Adrenal gland (tissue), 12 donors: ENCODE data around the gene TFB2M. TPM values are rescaled to one million over a fixed set of nuclear protein-coding genes. Genes with fewer than 3 reads are reported as not detected.

ENCODE experiments used
- DNase-seq, 7 donors: peaks; one replicate each; pipeline ENCODE4 v3.0.0-alpha.2; 2019 to 2020
- H3K27ac ChIP-seq, 5 donors: fragments of 200-600 bp; sonication (generic) in 4 of 5; 1 replicate in 3 of 5; 2 replicates in 2 of 5; pipeline versions ENCODE4 v1.5.1 to v1.8.0; 2016 to 2020; ENCODE audit warnings: mild to moderate bottlenecking in 1 of 5
- H3K27me3 ChIP-seq: fragments of 200-600 bp; 2 replicates; pipeline ENCODE4 v1.8.0; 2021
- H3K36me3 ChIP-seq, 2 donors: fragments of 200-600 bp; replicated peaks in 1 of 2; 1 replicate in 1 of 2; 2 replicates in 1 of 2; pipeline versions ENCODE4 v1.5.1 to v1.8.0; 2018 to 2022
- H3K4me1 ChIP-seq, 2 donors: fragments of 200-600 bp; replicated peaks in 1 of 2; 1 replicate in 1 of 2; 2 replicates in 1 of 2; pipeline versions ENCODE4 v1.5.1 to v1.8.0; 2018 to 2021
- H3K4me3 ChIP-seq, 4 donors: fragments of 200-600 bp; sonication (generic) in 3 of 4; one replicate each; pipeline ENCODE4 v1.5.1; 2016 to 2018
- H3K9me3 ChIP-seq, 3 donors: fragments of 200-600 bp; sonication (generic) in 1 of 3; replicated peaks in 1 of 3; 1 replicate in 2 of 3; 2 replicates in 1 of 3; pipeline versions ENCODE4 v1.5.1 to v1.8.0; 2016 to 2021
- CTCF ChIP-seq, 6 experiments: fragments of 450-650 bp in 4 of 6; fragments of 200-600 bp in 2 of 6; sonication (generic) in 1 of 6; IDR thresholded peaks; 1 replicate in 5 of 6; 2 replicates in 1 of 6; pipeline versions ENCODE4 v1.5.1 to v1.8.0; 2016 to 2021; ENCODE audit warnings: antibody characterized with exemption in 6 of 6, mild to moderate bottlenecking in 2 of 6, moderate library complexity in 1 of 6
- POLR2A ChIP-seq, 2 donors: fragments of 450-650 bp; IDR thresholded peaks; one replicate each; pipeline ENCODE4 v1.6.1; 2017; ENCODE audit warnings: antibody characterized with exemption in 2 of 2, mild to moderate bottlenecking in 2 of 2, moderate library complexity in 1 of 2
- WGBS, 4 donors: extraction: QIAGEN DNeasy Blood & Tissue Kit in 2 of 4; methylation state at CpG; one replicate each; pipeline versions ENCODE4 v1.1.5 to v1.1.7; 2013 to 2017; 5-methylcytosine and 5-hydroxymethylcytosine counted together
- intact Hi-C, 2 donors: fragments of 100-400 bp; cut with DNase I; formaldehyde crosslinking; loops; one replicate each; pipeline versions ENCODE4 v1.14.1 to v1.15.0; 2022 to 2023
- polyA plus RNA-seq, 3 donors: library from polyadenylated mRNA; stranded (reverse); fragments of 200-250 nt in 2 of 3; fragments of 350-450 nt in 1 of 3; fragmentation: Illumina TruSeq in 1 of 3; extraction: RNeasy Lipid Tissue Mini Kit (QIAGEN cat#74804) in 1 of 3; gene quantifications; one replicate each; pipeline ENCODE4 v1.2.3, GENCODE V29; 2013 to 2014
- total RNA-seq, 9 donors: library from RNA; depleted of rRNA in 4 of 9; stranded (reverse); fragments of >200 nt in 4 of 9; fragments of 120-200 nt in 1 of 9; fragmentation: NEBNext Ultra II Directional in 1 of 9; extraction: Animal tissue kit (Norgen Biotek cat#: 25700) in 1 of 9; gene quantifications; one replicate each; pipeline versions ENCODE4 v1.1.0 to v1.2.4, GENCODE V29; 2013 to 2023
- donor health status: healthy with polysubstance abuse.
- donor health status: Bipolar disorder and iron deficiency.
- donor health status: DM: yes; HTN: yes; CAD: no.
- donor health status: DM: no; HTN: no; CAD: no.
- donor health status: DM: no; HTN: no; CAD: no.
- donor health status: DM: yes; HTN: yes; CAD: no.

TFB2M gene
- total and polyA plus RNA-seq, 12 donors, result 6.0 to 44.8 (median 26.5) TPM

GRCh38 chr1:246588159-246588721 lies 22.2 kb upstream of the TFB2M start:
- intact Hi-C loops, result no loop called here
- Histone ChIP-seq H3K4me3 (peak overlapping the region in 1 of 4 donors; percentile 11), H3K27ac (peak overlapping the region; percentile 30 to 83 (median 72))

GRCh38 chr1:246587606-246588005 lies 21.5 kb upstream of the TFB2M start:
- Histone ChIP-seq H3K27ac (peak overlapping the region; percentile 35 to 83 (median 82)), H3K4me3 (peak overlapping the region in 1 of 4 donors; percentile 11), H3K27me3 (no peaks in the 10 kb centered on the region), H3K36me3 (peaks cover 0 to 8% of the 10 kb centered on the region in 2 donors), H3K9me3 (peaks cover 0 to 5% (median 0%) of the 10 kb centered on the region in 3 donors), H3K4me1 (peaks cover 47 to 54% of the 10 kb centered on the region in 2 donors)
- TF ChIP-seq POLR2A (IDR thresholded peaks at IDR 0.05) (peak in 1 of 2 donors; percentile 47), CTCF (IDR thresholded peaks at IDR 0.05) (no peak)
- WGBS, 4 donors, result 15 to 25% (median 17%) methylated on average over 3 of the region's 3 CpGs
- DNase-seq, result peak in 1 of 7 donors; percentile 26
- intact Hi-C loops, result no loop called here

More at GRCh38 chr1:246588159-246588721, 22.2 kb upstream of the TFB2M start:
- WGBS, 4 donors, result 38 to 50% (median 46%) methylated on average over 2 of the region's 2 CpGs
- Histone ChIP-seq H3K4me1 (peaks cover 41 to 47% of the 10 kb centered on the region in 2 donors), H3K9me3 (peaks cover 0 to 5% (median 0%) of the 10 kb centered on the region in 3 donors), H3K36me3 (peaks cover 0 to 8% of the 10 kb centered on the region in 2 donors), H3K27me3 (no peaks in the 10 kb centered on the region)
- TF ChIP-seq CTCF (IDR thresholded peaks at IDR 0.05), result no peak
- TF ChIP-seq POLR2A (IDR thresholded peaks at IDR 0.05), result no peak
- no peak for DNase-seq

- DNase-seq, result no peak
- Histone ChIP-seq H3K27me3 (no peaks in the 10 kb centered on the region), H3K4me3 (no peak overlapping the region), H3K4me1 (peaks cover 52 to 60% of the 10 kb centered on the region in 2 donors), H3K9me3 (peaks cover 0 to 5% (median 0%) of the 10 kb centered on the region in 3 donors), H3K27ac (peak overlapping the region; percentile 35 to 83 (median 82)), H3K36me3 (peaks cover 0 to 4% of the 10 kb centered on the region in 2 donors)
- 67 to 77% (median 71%) methylated on average over 3 of the region's 3 CpGs for WGBS, 4 donors
- TF ChIP-seq CTCF (IDR thresholded peaks at IDR 0.05) (no peak), POLR2A (IDR thresholded peaks at IDR 0.05) (no peak)
- intact Hi-C loops, result no loop called here
Observed at GRCh38 chr1:246587032-246587431, 21.0 kb upstream of the TFB2M start.

- TF ChIP-seq POLR2A (IDR thresholded peaks at IDR 0.05), result peak in 1 of 2 donors; percentile 53
- no peak for TF ChIP-seq CTCF (IDR thresholded peaks at IDR 0.05)
- Histone ChIP-seq H3K36me3 (no peaks in the 10 kb centered on the region), H3K27me3 (no peaks in the 10 kb centered on the region), H3K4me3 (no peak overlapping the region), H3K4me1 (peaks cover 73 to 89% of the 10 kb centered on the region in 2 donors), H3K27ac (peak overlapping the region; percentile 13 to 86 (median 76)), H3K9me3 (peaks cover 0 to 3% (median 0%) of the 10 kb centered on the region in 3 donors)
- intact Hi-C loops, result no loop called here
- 50 to 58% (median 57%) methylated on average over 6 of the region's 6 CpGs for whole genome bisulfite sequencing, 4 donors
- DNase-seq, result peak; percentile 83 to 92 (median 86)
Observed at GRCh38 chr1:246583448-246584185, 17.6 kb upstream of the TFB2M start.
